Naive B cell (primary cell): Measurements from ENCODE around the gene RALGPS2. TPM values are rescaled to one million over a fixed set of nuclear protein-coding genes. Genes with fewer than 3 reads are reported as not detected.
"Not testable (repeated sequence)": the region's sequence is repeated elsewhere in the genome, so short reads cannot be mapped to it uniquely, and the experiment has no call there.

Experiments
- ATAC-seq, 2 donors: fragments of 150-1000 bp; cut with Tn5 transposase; 2 replicates each; pipeline ENCODE4 v1.10.0; 2021; ENCODE audit warnings: low read depth in 2 of 2, mild to moderate bottlenecking in 2 of 2, moderate library complexity in 2 of 2
- DNase-seq: peaks from one replicate; pipeline ENCODE4 v3.0.0; 2022
- H3K27ac Mint-ChIP-seq, 6 donors: one replicate each; pipeline ENCODE4 v1.8.0; 2020 to 2022; ENCODE audit warnings: mild to moderate bottlenecking in 6 of 6, mixed read lengths in 6 of 6, moderate library complexity in 5 of 6, inconsistent platforms in 2 of 6
- H3K27me3 Mint-ChIP-seq, 3 donors: one replicate each; pipeline ENCODE4 v1.8.0; 2021 to 2022; ENCODE audit warnings: mixed read lengths in 3 of 3, mild to moderate bottlenecking in 1 of 3
- H3K36me3 Mint-ChIP-seq, 2 donors: one replicate each; pipeline ENCODE4 v1.8.0; 2020 to 2022; ENCODE audit warnings: mixed read lengths in 2 of 2, inconsistent platforms in 1 of 2, mild to moderate bottlenecking in 1 of 2
- H3K4me1 Mint-ChIP-seq, 3 donors: one replicate each; pipeline ENCODE4 v1.8.0; 2020 to 2022; ENCODE audit warnings: mixed read lengths in 3 of 3, inconsistent platforms in 1 of 3, mild to moderate bottlenecking in 1 of 3, moderate library complexity in 1 of 3
- H3K4me3 Mint-ChIP-seq, 8 donors: one replicate each; pipeline ENCODE4 v1.8.0; 2020 to 2022; ENCODE audit warnings: mild to moderate bottlenecking in 8 of 8, mixed read lengths in 8 of 8, moderate library complexity in 8 of 8, inconsistent platforms in 2 of 8
- H3K9me3 Mint-ChIP-seq, 7 donors: one replicate each; pipeline ENCODE4 v1.8.0; 2020 to 2022; ENCODE audit warnings: mixed read lengths in 7 of 7, mild to moderate bottlenecking in 5 of 7, inconsistent platforms in 2 of 7, moderate library complexity in 1 of 7
- polyA plus RNA-seq, 6 donors: library from polyadenylated mRNA; unstranded; fragments of 300-500 nt; fragmentation: Illumina TruSeq; gene quantifications; one replicate each; pipeline ENCODE4 v1.2.3, GENCODE V29; 2021; ENCODE audit warnings: low read depth in 6 of 6

Gene RALGPS2
- polyA plus RNA-seq, 6 donors from 2014 or later: 90.9 to 349 (median 298) TPM

DNA sequence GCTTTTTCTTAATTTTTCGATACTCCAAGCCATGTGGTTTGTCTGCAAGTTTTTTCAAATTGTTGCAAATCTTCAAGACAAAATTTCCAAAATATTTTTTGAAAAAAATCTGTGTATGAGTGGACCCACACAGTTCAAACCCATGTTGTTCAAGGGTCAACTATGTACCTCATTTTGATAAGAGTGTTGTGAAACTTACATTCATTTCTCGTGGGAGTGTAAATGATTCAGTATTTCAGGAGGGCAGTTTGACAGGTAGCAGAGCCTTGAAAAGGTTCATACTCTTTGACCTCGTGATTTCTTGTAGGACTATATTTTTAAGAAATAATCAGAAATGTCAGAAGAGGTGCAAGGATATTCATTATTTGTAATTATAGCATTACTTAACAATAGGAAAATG lies 77.8 kb downstream of the RALGPS2 start:
- Mint-ChIP-seq H3K36me3 (peaks cover 28 to 33% of the 10 kb centered on the region in 2 donors), H3K27ac (peak overlapping the region in 4 of 6 donors; percentile 18 to 41 (median 29)), H3K4me3 (no peak overlapping the region), H3K4me1 (peaks cover 36 to 44% (median 37%) of the 10 kb centered on the region in 3 donors), H3K27me3 (no peaks in the 10 kb centered on the region), H3K9me3 (peaks cover 0 to 3% (median 0%) of the 10 kb centered on the region in 7 donors)
- ATAC-seq: no peak
- DNase-seq: no peak

DNA sequence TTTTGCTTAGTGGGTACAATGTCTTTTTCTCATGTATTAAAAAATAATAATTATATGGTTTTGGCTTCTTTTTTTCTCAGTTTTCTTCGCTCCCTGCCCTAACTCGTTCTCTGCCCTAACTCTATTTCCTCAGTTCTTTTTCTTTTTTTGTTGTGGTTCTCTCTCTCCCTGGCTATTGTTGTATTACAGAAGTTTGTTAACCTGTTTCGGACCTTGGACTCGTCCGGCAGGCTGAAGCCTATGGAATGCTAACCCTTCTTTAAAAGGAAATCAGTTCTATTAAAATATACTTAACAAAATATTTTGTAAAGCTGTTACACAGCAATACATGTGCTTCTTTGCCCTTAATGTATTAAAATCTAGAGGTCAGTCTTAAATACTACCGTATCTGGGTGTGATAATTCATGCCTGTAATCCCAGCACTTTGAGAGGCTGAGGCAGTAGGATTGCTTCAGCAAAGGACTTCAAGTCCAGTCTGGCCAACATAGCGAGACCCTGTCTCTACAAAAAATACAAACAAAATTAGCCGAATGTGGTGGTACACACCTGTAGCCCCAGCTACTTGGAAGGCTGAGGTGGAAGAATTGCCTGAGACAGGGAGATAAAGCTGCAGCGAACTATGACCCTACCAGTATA lies 81.7 kb downstream of the RALGPS2 start:
- H3K9me3 Mint-ChIP-seq: peaks cover 0 to 3% (median 0%) of the 10 kb centered on the region in 7 donors
- H3K4me1 Mint-ChIP-seq: peaks cover 34 to 49% (median 35%) of the 10 kb centered on the region in 3 donors
- DNase-seq: no peak
- ATAC-seq: no peak
- H3K4me3 Mint-ChIP-seq: peak overlapping the region in 3 of 8 donors; percentile 6 to 33 (median 18)
- H3K36me3 Mint-ChIP-seq: peaks cover 19 to 29% of the 10 kb centered on the region in 2 donors
- no peaks in the 10 kb centered on the region for H3K27me3 Mint-ChIP-seq
- H3K27ac Mint-ChIP-seq: peak overlapping the region; percentile 69 to 94 (median 78)

DNA sequence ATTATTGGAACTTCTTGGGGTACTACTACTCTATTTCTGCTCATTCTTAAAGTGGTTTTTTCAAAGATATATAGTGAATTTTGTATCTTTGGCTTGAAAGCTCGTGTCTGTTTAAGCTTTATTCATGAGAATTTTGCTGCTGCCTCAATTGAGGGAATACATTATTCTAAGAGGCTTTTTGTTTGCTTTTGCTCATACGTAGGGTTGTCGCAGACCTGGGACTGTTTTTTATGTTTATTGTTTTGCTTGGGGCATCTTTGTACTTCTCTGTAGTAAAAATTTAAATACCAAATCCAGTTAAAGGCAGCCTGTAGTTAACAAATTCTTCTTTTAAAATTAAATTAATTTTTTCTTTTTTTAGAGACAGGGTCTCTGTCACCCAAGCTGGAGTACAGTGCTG lies 83.5 kb downstream of the RALGPS2 start:
- peaks cover 39 to 47% (median 40%) of the 10 kb centered on the region in 3 donors for H3K4me1 Mint-ChIP-seq
- ATAC-seq: no peak
- peaks cover 0 to 3% (median 0%) of the 10 kb centered on the region in 7 donors for H3K9me3 Mint-ChIP-seq
- peak overlapping the region in 2 of 6 donors; percentile 67 to 70 for H3K27ac Mint-ChIP-seq
- H3K4me3 Mint-ChIP-seq: no peak overlapping the region
- no peaks in the 10 kb centered on the region for H3K27me3 Mint-ChIP-seq
- no peak for DNase-seq
- H3K36me3 Mint-ChIP-seq: peaks cover 21 to 35% of the 10 kb centered on the region in 2 donors

DNA sequence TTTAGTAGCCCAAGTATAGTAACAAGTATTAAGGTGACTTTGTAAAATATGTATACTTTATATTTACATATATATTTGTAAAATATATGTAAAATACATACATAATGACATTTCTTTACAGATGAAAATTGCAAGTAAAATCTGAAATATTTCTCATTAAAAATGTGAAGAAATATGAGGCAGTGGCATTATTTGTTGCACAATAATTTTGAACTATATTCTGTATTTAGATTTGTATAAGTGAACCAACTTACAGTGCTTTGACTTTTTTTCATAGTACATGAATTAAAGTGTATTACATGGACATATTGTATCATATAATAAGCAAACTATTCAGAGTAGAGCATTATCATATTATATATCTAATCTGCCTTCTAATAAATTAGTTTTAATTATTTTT lies 85.5 kb downstream of the RALGPS2 start:
- Mint-ChIP-seq H3K4me3 (no peak overlapping the region), H3K27me3 (no peaks in the 10 kb centered on the region), H3K36me3 (peaks cover 20 to 39% of the 10 kb centered on the region in 2 donors), H3K9me3 (peaks cover 0 to 2% (median 0%) of the 10 kb centered on the region in 7 donors), H3K4me1 (peaks cover 35 to 52% (median 47%) of the 10 kb centered on the region in 3 donors), H3K27ac (peak overlapping the region in 1 of 6 donors; percentile 70)
- ATAC-seq (no peak), DNase-seq (no peak)

DNA sequence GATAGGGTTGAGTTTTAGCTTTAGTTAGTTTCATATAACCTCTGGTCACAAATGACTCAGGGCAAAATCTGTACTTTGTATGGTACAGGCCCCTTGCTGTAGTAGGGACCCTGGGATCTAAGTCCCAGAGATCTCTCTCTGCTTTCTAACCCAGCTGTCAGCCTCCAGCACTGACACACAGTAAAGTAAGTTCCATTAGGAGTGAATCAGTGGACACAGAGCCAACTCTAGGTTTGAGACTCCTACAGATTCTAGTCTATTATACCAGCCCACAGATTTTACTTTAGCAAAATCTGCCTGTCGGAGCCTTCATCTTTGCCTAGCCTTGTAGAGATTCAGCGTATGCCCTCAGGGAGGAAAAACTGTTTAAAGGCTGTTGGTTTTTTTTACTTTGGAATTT lies 93.4 kb downstream of the RALGPS2 start:
- ATAC-seq: no peak

DNA sequence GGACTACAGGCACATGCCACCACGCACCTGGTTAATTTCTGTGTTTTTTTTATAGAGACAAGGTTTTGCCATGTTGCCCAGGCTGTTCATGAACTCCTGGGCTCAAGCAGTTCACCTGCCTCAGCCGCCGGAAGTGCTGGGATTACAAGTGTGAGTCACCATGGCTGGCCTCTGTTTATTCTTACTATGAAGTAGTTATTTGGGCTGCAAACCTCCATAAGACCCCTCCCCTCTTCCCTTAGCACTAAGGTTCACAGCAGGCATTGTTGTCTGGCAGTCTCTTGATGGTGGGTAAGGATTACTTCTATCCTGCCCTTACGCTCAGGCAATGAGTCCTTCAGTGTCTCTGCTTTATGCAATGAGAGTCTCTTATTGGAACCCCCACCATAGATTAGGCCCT lies 94.1 kb downstream of the RALGPS2 start:
- DNase-seq: no peak
- Mint-ChIP-seq H3K27ac (peak overlapping the region in 5 of 6 donors; percentile 68 to 92 (median 79)), H3K9me3 (no peaks in the 10 kb centered on the region), H3K36me3 (peaks cover 22 to 41% of the 10 kb centered on the region in 2 donors), H3K4me1 (peaks cover 42 to 63% (median 62%) of the 10 kb centered on the region in 3 donors), H3K4me3 (peak overlapping the region in 2 of 8 donors; percentile 1 to 21), H3K27me3 (no peaks in the 10 kb centered on the region)
- ATAC-seq: no peak

More for the DNA sequence above, 93.4 kb downstream of the RALGPS2 start:
- no peaks in the 10 kb centered on the region for H3K9me3 Mint-ChIP-seq
- no peak overlapping the region for H3K4me3 Mint-ChIP-seq
- H3K27ac Mint-ChIP-seq: peak overlapping the region in 4 of 6 donors; percentile 68 to 87 (median 80)
- peaks cover 35 to 61% (median 58%) of the 10 kb centered on the region in 3 donors for H3K4me1 Mint-ChIP-seq
- DNase-seq: no peak
- H3K27me3 Mint-ChIP-seq: no peaks in the 10 kb centered on the region
- peaks cover 15 to 34% of the 10 kb centered on the region in 2 donors for H3K36me3 Mint-ChIP-seq

DNA sequence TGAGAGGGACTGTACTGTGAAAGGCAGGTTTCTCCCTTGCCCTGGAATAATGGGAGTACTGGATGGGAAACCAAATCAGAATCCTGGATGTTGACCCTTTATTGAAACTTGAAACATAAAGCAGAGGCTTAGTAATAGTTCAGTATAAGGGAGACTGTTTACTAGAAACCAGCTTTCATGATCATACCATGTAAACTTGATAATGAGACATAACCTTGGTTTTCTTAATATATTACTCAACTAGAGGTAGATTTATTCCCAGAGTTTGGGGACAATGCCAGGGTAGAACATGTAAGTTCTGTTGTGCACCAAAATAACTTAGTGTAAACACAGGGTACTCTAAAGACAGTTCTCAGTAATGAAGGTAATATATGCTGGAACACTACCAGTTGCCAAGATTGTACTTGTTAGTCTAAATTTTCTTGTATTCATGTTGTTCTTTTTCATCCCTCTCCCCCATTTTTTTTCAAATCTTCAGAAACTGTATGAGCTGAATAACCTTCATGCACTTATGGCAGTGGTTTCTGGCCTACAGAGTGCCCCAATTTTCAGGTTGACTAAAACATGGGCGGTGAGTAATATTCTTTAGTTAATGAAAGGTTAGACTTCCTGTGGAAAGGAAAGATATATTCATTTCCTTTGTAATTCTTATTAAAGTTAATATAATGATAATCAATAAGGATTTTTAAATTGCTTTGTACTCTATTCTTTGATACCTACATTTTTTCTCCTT lies 96.3 kb downstream of the RALGPS2 start:
- no peak for DNase-seq
- H3K4me1 Mint-ChIP-seq: peaks cover 44 to 46% (median 45%) of the 10 kb centered on the region in 3 donors
- H3K27ac Mint-ChIP-seq: peak overlapping the region in 5 of 6 donors; percentile 0 to 84 (median 63)
- H3K36me3 Mint-ChIP-seq: peaks cover 33 to 41% of the 10 kb centered on the region in 2 donors
- no peaks in the 10 kb centered on the region for H3K27me3 Mint-ChIP-seq
- ATAC-seq: no peak
- no peaks in the 10 kb centered on the region for H3K9me3 Mint-ChIP-seq
- peak overlapping the region in 1 of 8 donors; percentile 8 for H3K4me3 Mint-ChIP-seq

DNA sequence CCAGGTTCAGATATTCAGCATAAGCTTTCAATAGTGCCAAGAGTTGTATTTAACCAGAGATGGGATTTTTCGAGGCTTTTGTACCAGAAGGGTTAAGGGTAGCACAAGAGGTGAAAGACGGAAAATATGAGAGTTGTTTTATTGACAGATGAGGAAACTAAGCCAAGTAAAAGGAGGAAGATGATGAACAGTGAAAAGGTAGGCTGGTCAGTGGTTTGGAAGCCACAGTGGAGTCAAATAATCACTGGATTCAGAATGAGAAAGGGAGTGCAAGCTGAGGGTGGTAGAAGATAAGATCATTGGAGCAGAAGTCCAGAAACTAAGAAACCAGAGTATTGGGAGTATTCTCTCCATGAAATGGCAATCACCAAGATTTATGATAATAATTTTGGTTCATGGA lies 100.1 kb downstream of the RALGPS2 start:
- DNase-seq (no peak), ATAC-seq (no peak)
- Mint-ChIP-seq H3K4me1 (peaks cover 17 to 43% (median 36%) of the 10 kb centered on the region in 3 donors), H3K9me3 (no peaks in the 10 kb centered on the region), H3K27ac (peak overlapping the region in 4 of 6 donors; percentile 5 to 88 (median 32)), H3K4me3 (no peak overlapping the region), H3K36me3 (peaks cover 35 to 44% of the 10 kb centered on the region in 2 donors), H3K27me3 (no peaks in the 10 kb centered on the region)

DNA sequence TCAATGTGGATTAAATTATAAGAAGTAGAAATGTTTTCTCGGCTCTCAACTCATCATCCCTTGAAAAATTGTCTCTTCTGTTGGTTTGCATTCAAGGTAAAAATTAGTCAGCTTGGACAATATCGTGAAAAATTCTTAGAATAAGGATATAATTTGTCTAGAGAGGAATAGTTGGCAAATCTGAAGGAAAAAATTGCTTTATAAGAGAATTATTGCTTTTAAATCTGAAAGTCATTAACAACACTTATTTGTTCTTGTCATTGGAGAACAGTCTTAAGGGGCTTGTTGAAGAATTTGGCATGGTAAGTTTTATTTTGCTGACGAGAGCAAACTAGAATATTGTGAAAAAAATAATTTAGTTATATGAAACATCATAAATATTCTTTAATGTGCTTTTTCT lies 119.4 kb downstream of the RALGPS2 start:
- peaks cover 4 to 10% of the 10 kb centered on the region in 2 donors for H3K36me3 Mint-ChIP-seq
- no peak overlapping the region for H3K4me3 Mint-ChIP-seq
- DNase-seq: no peak
- H3K27ac Mint-ChIP-seq: peak overlapping the region in 2 of 6 donors; percentile 42 to 47
- H3K9me3 Mint-ChIP-seq: peaks cover 0 to 2% (median 0%) of the 10 kb centered on the region in 7 donors
- no peaks in the 10 kb centered on the region for H3K27me3 Mint-ChIP-seq
- no peak for ATAC-seq
- H3K4me1 Mint-ChIP-seq: peaks cover 0 to 12% (median 3%) of the 10 kb centered on the region in 3 donors

DNA sequence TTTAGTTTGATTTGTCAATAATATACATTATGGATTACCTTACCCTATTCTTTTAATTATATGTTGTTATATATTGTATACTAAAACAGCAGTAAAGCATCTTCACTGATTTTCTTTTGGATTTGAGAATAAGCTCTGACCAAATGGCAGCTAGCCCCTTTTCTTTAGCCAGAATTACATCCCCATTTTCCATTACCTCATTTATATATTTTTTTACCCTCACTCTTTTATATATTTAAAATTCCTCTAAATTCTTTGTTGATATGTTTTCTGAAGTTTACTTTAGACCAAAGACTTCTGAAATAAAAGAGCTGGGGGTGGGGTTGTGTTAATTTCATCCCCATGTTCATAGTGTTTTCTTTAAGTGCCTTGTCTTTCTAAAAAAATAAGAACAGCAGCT lies 121.3 kb downstream of the RALGPS2 start:
- H3K36me3 Mint-ChIP-seq: peaks cover 0 to 4% of the 10 kb centered on the region in 2 donors
- H3K27me3 Mint-ChIP-seq: no peaks in the 10 kb centered on the region
- peaks cover 0 to 8% (median 0%) of the 10 kb centered on the region in 3 donors for H3K4me1 Mint-ChIP-seq
- no peaks in the 10 kb centered on the region for H3K9me3 Mint-ChIP-seq
- ATAC-seq: no peak
- H3K27ac Mint-ChIP-seq: peak overlapping the region in 2 of 6 donors; percentile 60 to 65
- no peak overlapping the region for H3K4me3 Mint-ChIP-seq
- DNase-seq: no peak

DNA sequence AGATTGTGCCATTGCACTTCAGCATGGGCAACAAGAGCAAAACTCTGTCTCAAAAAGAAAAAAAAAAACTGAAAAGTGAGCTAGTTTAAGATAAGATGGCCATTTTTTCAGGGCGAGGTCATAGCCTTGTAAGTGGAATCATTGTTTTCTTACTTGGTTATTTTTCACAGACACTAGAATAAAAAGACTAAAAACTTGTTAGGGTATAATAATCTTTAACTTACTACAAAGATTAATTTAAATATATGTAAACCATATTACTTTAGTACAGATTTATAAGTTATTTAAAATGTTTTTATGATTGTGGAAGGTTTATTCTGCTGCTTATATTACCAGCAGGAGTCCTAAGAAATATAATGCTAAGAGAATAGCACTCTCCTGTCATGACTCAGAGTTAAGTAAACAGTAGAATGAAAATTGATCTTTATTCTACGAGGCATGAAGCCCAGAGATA lies 122.4 kb downstream of the RALGPS2 start:
- Mint-ChIP-seq H3K9me3 (no peaks in the 10 kb centered on the region), H3K27me3 (no peaks in the 10 kb centered on the region), H3K36me3 (peaks cover 0 to 4% of the 10 kb centered on the region in 2 donors), H3K27ac (peak overlapping the region in 4 of 6 donors; percentile 65 to 88 (median 76)), H3K4me3 (no peak overlapping the region), H3K4me1 (peaks cover 0 to 11% (median 4%) of the 10 kb centered on the region in 3 donors)
- ATAC-seq (no peak), DNase-seq (no peak)

DNA sequence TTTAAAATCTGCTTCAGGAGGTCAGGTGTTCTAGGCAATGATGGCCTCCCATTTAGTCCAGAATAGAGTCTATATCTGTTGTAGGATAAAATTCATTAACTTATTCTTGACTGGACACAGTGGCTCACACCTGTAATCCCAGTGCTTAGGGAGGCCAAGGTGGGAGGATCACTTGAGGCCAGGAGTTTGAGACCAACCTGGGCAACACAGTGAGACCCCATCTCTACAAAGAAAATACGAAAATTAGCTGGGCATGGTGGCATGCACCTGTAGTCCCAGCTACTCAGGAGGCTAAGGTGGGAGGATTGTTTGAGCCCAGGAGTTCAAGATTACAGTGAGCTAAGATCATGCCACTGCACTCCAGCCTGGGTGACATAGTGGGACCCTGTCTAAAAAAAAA lies 122.9 kb downstream of the RALGPS2 start:
- not testable (repeated sequence) for H3K27me3 Mint-ChIP-seq, H3K4me3 Mint-ChIP-seq, H3K9me3 Mint-ChIP-seq, H3K36me3 Mint-ChIP-seq, ATAC-seq, DNase-seq
- H3K27ac Mint-ChIP-seq: peak overlapping the region in 4 of 6 donors; percentile 30 to 88 (median 76)
- H3K4me1 Mint-ChIP-seq: peaks cover 0 to 11% (median 7%) of the 10 kb centered on the region in 3 donors

DNA sequence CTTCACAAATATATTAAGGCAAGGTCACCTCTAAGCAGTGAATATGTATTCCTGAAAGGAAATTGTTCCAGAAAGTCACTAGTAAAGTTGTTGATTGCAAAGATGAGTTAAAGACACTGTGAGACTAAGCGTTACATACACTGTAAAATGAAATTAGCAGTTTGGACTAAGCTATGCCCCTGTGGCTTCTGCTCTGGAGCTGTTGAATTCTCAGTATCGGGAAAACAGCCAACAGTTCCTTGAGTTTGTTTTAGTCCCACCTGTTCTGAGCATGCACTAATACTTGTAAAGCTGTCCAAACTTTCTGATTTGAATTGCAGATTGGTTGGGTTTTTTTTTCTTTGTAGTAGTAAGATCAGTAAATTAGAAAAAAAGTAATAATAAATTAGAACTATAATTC lies 124.9 kb downstream of the RALGPS2 start:
- ATAC-seq (no peak), DNase-seq (no peak)
- H3K27ac Mint-ChIP-seq: peak overlapping the region in 3 of 6 donors; percentile 12 to 59 (median 47)
- H3K36me3 Mint-ChIP-seq: peaks cover 0 to 4% of the 10 kb centered on the region in 2 donors
- no peaks in the 10 kb centered on the region for H3K9me3 Mint-ChIP-seq
- no peaks in the 10 kb centered on the region for H3K27me3 Mint-ChIP-seq
- H3K4me3 Mint-ChIP-seq: no peak overlapping the region
- H3K4me1 Mint-ChIP-seq: peaks cover 0 to 11% (median 7%) of the 10 kb centered on the region in 3 donors
